Suprapubic skin (tissue), 4 donors: ENCODE data around the gene RXRB.

Source experiments
- EP300 ChIP-seq: sonication (generic); formaldehyde crosslinking; IDR thresholded peaks from one replicate; pipeline ENCODE4 v1.6.1; 2017; ENCODE audit warnings: antibody characterized with exemption
- POLR2A ChIP-seq, 2 donors: fragments of 450-650 bp; IDR thresholded peaks; one replicate each; pipeline ENCODE4 v1.6.1; 2017; ENCODE audit warnings: antibody characterized with exemption in 2 of 2, mild to moderate bottlenecking in 2 of 2, moderate library complexity in 2 of 2
- POLR2AphosphoS5 ChIP-seq, 3 donors: sonication (generic); formaldehyde crosslinking; IDR thresholded peaks; one replicate each; pipeline ENCODE4 v1.6.1; 2017; ENCODE audit warnings: antibody characterized with exemption in 3 of 3
- TF ChIP-seq, protein P1 (sequence below), 2 donors: fragments of 200-600 bp in 1 of 2; fragments of 450-650 bp in 1 of 2; sonication (generic) in 1 of 2; IDR thresholded peaks; one replicate each; pipeline ENCODE4 v1.5.1; 2016 to 2019; ENCODE audit warnings: antibody characterized with exemption in 2 of 2, mild to moderate bottlenecking in 1 of 2, moderate library complexity in 1 of 2

DNA sequence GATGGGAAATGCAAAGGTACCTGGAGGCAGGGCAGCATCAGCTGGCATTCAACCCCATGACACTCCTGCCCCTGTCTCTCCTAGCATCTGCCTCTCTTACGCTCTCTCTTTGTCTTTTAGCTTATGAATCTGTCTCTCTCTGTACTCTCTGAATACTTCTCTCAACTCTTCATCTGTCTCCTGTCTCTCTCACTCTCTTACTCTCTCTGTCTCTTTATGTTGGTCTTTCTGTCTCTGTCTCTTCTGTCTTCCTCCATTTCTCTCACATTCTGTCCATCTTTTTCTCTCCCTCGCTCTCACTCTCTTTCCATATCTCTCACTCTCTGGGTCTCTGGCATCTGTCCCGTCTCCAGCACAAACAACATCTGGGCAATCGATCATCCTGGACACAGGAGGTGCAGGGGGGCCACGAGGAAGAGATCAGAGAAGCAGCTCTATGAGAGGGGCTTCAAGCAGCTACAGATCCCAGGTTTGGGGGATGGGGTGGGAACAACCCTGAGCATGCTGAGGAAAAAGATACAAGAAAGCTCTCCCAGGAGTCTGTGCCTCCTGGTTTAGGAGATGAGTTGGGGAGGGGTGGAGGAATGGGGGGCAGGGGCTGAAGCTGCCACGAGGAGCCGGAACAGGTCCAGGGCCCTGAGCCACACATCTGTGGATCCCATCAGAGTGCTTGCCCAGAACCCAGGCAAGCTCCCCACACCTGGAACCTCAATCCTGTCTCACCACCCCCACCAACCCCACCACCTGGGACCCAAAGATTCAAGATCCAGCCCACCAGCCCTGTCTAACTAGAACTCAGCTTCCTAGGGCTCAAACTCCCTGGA is 10.6 kb downstream of the RXRB start:
- TF ChIP-seq EP300 (no peak), POLR2A (IDR thresholded peaks at IDR 0.05) (no peak), POLR2AphosphoS5 (IDR thresholded peaks at IDR 0.05) (no peak)
- TF ChIP-seq, protein P1, sequence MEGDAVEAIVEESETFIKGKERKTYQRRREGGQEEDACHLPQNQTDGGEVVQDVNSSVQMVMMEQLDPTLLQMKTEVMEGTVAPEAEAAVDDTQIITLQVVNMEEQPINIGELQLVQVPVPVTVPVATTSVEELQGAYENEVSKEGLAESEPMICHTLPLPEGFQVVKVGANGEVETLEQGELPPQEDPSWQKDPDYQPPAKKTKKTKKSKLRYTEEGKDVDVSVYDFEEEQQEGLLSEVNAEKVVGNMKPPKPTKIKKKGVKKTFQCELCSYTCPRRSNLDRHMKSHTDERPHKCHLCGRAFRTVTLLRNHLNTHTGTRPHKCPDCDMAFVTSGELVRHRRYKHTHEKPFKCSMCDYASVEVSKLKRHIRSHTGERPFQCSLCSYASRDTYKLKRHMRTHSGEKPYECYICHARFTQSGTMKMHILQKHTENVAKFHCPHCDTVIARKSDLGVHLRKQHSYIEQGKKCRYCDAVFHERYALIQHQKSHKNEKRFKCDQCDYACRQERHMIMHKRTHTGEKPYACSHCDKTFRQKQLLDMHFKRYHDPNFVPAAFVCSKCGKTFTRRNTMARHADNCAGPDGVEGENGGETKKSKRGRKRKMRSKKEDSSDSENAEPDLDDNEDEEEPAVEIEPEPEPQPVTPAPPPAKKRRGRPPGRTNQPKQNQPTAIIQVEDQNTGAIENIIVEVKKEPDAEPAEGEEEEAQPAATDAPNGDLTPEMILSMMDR (IDR thresholded peaks at IDR 0.05), result no peak
